WTC11 (cell line): Measurements from ENCODE around the gene DPYSL3. TPM values are rescaled to one million over a fixed set of nuclear protein-coding genes. Genes with fewer than 3 reads are reported as not detected.

Experiments used
- ATAC-seq: fragments of 200-7000 bp; cut with Tn5 transposase; 2 replicates; pipeline ENCODE4 v1.10.0; 2021; ENCODE audit warnings: mild to moderate bottlenecking, moderate library complexity
- CTCF ChIA-PET: fragments of 300-600 bp; sonication (Branson Sonifier 250); formaldehyde crosslinking; loops from one replicate; lab custom pipeline; 2021; ENCODE audit warnings: antibody characterized with exemption; lab: Charles Lee
- POLR2A ChIA-PET: fragments of 350-600 bp; sonication (Branson Sonifier 250); formaldehyde crosslinking; loops from one replicate; lab custom pipeline; 2021; ENCODE audit warnings: antibody characterized with exemption; lab: Charles Lee
- DNase-seq: peaks from one replicate; pipeline ENCODE4 v3.0.0; 2021; ENCODE audit warnings: low spot score
- H3K27ac Mint-ChIP-seq: 2 replicates; pipeline ENCODE4 v1.8.0; 2021; ENCODE audit warnings: mixed read lengths
- H3K27me3 Mint-ChIP-seq: 2 replicates; pipeline ENCODE4 v1.8.0; 2021; ENCODE audit warnings: low read depth, mild to moderate bottlenecking, moderate library complexity, mixed read lengths
- H3K36me3 Mint-ChIP-seq: 2 replicates; pipeline ENCODE4 v1.8.0; 2021; ENCODE audit warnings: mixed read lengths
- H3K4me1 Mint-ChIP-seq: 2 replicates; pipeline ENCODE4 v1.8.0; 2022; ENCODE audit warnings: mixed read lengths
- H3K4me3 Mint-ChIP-seq: 2 replicates; pipeline ENCODE4 v1.8.0; 2021; ENCODE audit warnings: mild to moderate bottlenecking, moderate library complexity, mixed read lengths
- H3K9me3 Mint-ChIP-seq: 2 replicates; pipeline ENCODE4 v1.8.0; 2021; ENCODE audit warnings: mixed read lengths
- AR ChIP-seq: fragments of 250-450 bp; sonication (Bioruptor Pico); IDR thresholded peaks from 2 replicates; pipeline ENCODE4 v1.9.0; 2021; ENCODE audit warnings: mild to moderate bottlenecking
- ATF3 ChIP-seq: sonication (generic); formaldehyde crosslinking; conservative IDR thresholded peaks from 2 replicates; pipeline ENCODE4 v1.8.1; 2022; ENCODE audit warnings: mild to moderate bottlenecking, missing genetic modification reagents
- CDX4 ChIP-seq: fragments of 250-450 bp; sonication (Bioruptor Pico); IDR thresholded peaks from 2 replicates; pipeline ENCODE4 v1.9.0; 2021; ENCODE audit warnings: moderate library complexity, mild to moderate bottlenecking, inconsistent platforms, borderline replicate concordance
- CREB1 ChIP-seq: sonication (generic); formaldehyde crosslinking; IDR thresholded peaks from 2 replicates; pipeline ENCODE4 v1.8.0; 2023; ENCODE audit warnings: mild to moderate bottlenecking, missing genetic modification reagents
- CREM ChIP-seq: sonication (generic); formaldehyde crosslinking; IDR thresholded peaks from 2 replicates; pipeline ENCODE4 v1.8.1; 2022; ENCODE audit warnings: mild to moderate bottlenecking, missing genetic modification reagents, moderate library complexity
- CTCF ChIP-seq: fragments of 200-600 bp; IDR thresholded peaks from 2 replicates; pipeline ENCODE4 v1.8.0; 2022; ENCODE audit warnings: antibody characterized with exemption
- ESRRA ChIP-seq: sonication (generic); formaldehyde crosslinking; IDR thresholded peaks from 2 replicates; pipeline ENCODE4 v1.8.1; 2022; ENCODE audit warnings: mild to moderate bottlenecking, missing genetic modification reagents, borderline replicate concordance
- FOXK1 ChIP-seq: sonication (generic); formaldehyde crosslinking; IDR thresholded peaks from 2 replicates; pipeline ENCODE4 v1.8.0; 2022; ENCODE audit warnings: mild to moderate bottlenecking, moderate library complexity, missing genetic modification reagents
- FOXP4 ChIP-seq: sonication (generic); formaldehyde crosslinking; IDR thresholded peaks from 2 replicates; pipeline ENCODE4 v1.8.0; 2022; ENCODE audit warnings: mild to moderate bottlenecking, missing genetic modification reagents
- HMGA2 ChIP-seq: fragments of 250-450 bp; sonication (Bioruptor Pico); IDR thresholded peaks from 2 replicates; pipeline ENCODE4 v1.4.0; 2021; ENCODE audit warnings: mild to moderate bottlenecking, moderate library complexity
- IRF1 ChIP-seq: sonication (generic); formaldehyde crosslinking; IDR thresholded peaks from 2 replicates; pipeline ENCODE4 v1.8.0; 2023; ENCODE audit warnings: missing genetic modification reagents
- SP1 ChIP-seq: sonication (generic); formaldehyde crosslinking; conservative IDR thresholded peaks from 2 replicates; pipeline ENCODE4 v1.8.1; 2022; ENCODE audit warnings: missing genetic modification reagents
- STAT6 ChIP-seq: sonication (generic); formaldehyde crosslinking; conservative IDR thresholded peaks from 2 replicates; pipeline ENCODE4 v1.8.1; 2023; ENCODE audit warnings: mild to moderate bottlenecking, low read depth, missing genetic modification reagents, moderate library complexity
- TCF7 ChIP-seq: sonication (generic); formaldehyde crosslinking; IDR thresholded peaks from 2 replicates; pipeline ENCODE4 v1.8.0; 2022; ENCODE audit warnings: mild to moderate bottlenecking, low read depth, missing genetic modification reagents, moderate library complexity
- TEAD4 ChIP-seq: sonication (generic); formaldehyde crosslinking; IDR thresholded peaks from 2 replicates; pipeline ENCODE4 v1.8.0; 2022; ENCODE audit warnings: mild to moderate bottlenecking, missing genetic modification reagents
- ZNF138 ChIP-seq: sonication (generic); formaldehyde crosslinking; conservative IDR thresholded peaks from 2 replicates; pipeline ENCODE4 v1.8.1; 2022; ENCODE audit warnings: mild to moderate bottlenecking, moderate library complexity, missing genetic modification reagents
- ZNF263 ChIP-seq: sonication (generic); formaldehyde crosslinking; IDR thresholded peaks from 2 replicates; pipeline ENCODE4 v1.8.1; 2022; ENCODE audit warnings: low read depth, mild to moderate bottlenecking, moderate library complexity, missing genetic modification reagents
- ZNF317 ChIP-seq: sonication (generic); formaldehyde crosslinking; IDR thresholded peaks from 2 replicates; pipeline ENCODE4 v1.8.1; 2023; ENCODE audit warnings: low read depth, mild to moderate bottlenecking, moderate library complexity, missing genetic modification reagents, borderline replicate concordance
- ZNF512 ChIP-seq: sonication (generic); formaldehyde crosslinking; IDR thresholded peaks from 2 replicates; pipeline ENCODE4 v1.8.1; 2022; ENCODE audit warnings: missing genetic modification reagents, borderline replicate concordance
- total RNA-seq: library from RNA; stranded (reverse); gene quantifications from 3 replicates; pipeline ENCODE4 v1.2.3, GENCODE V29; 2021

Gene DPYSL3
- total RNA-seq, 1 experiment from 2014 or later, result 358 TPM

- H3K27ac Mint-ChIP-seq, result peak overlapping the region; percentile 57
- TF ChIP-seq FOXK1 (no peak), ZNF138 (no peak), IRF1 (CRISPR knock-in tag) (no peak), TCF7 (no peak), SP1 (CRISPR knock-in tag) (no peak), ZNF263 (CRISPR knock-in tag) (no peak), CREB1 (CRISPR knock-in tag) (no peak), ESRRA (CRISPR knock-in tag) (no peak), ZNF512 (CRISPR knock-in tag) (no peak), CTCF (no peak), HMGA2 (CRISPR knock-in tag) (no peak), STAT6 (no peak), CREM (CRISPR knock-in tag) (no peak), FOXP4 (CRISPR knock-in tag) (no peak), AR (CRISPR knock-in tag) (no peak), ATF3 (CRISPR knock-in tag) (no peak), CDX4 (CRISPR knock-in tag) (no peak), TEAD4 (no peak), ZNF317 (CRISPR knock-in tag) (no peak)
- no peak overlapping the region for H3K4me3 Mint-ChIP-seq
- DNase-seq, result no peak
- ChIA-PET POLR2A (no interaction called here), CTCF (interaction anchor here (0.6 to 1.0 kb wide), 3 partner anchors 19 to 145 kb away, joined by 3 to 5 read pairs (median 5); no protein-coding TSS in a partner anchor)
- no peaks in the 10 kb centered on the region for H3K27me3 Mint-ChIP-seq
- no peaks in the 10 kb centered on the region for H3K9me3 Mint-ChIP-seq
- ATAC-seq, result no peak
- H3K36me3 Mint-ChIP-seq, result peaks cover 10% of the 10 kb centered on the region
- H3K4me1 Mint-ChIP-seq, result peaks cover 67% of the 10 kb centered on the region
Measured at GRCh38 chr5:147431586-147431985, 78.3 kb downstream of the DPYSL3 start.
